PFSK-1 (cell line): Measurements from ENCODE around the gene CHD6.

Experiments
- FOXP2 ChIP-seq: optimal IDR thresholded peaks from 2 replicates; pipeline ENCODE3; 2011; ENCODE audit warnings: borderline replicate concordance, control low read depth, inconsistent platforms; ENCODE audit not compliant: insufficient read depth; ENCODE audit errors: extremely low read length, extremely low read depth
- POLR2AphosphoS5 ChIP-seq: IDR thresholded peaks from 2 replicates; pipeline ENCODE4 v1.6.1; 2012; ENCODE audit warnings: low read depth, mild to moderate bottlenecking, control low read depth, low read length, moderate library complexity
- REST ChIP-seq, 2 experiments: IDR thresholded peaks; 2 replicates each; pipeline versions ENCODE4 v1.6.1 to v1.8.0; 2011 to 2012; ENCODE audit warnings: low read depth in 2 of 2, low read length in 2 of 2, control low read depth in 1 of 2, inconsistent platforms in 1 of 2, mild to moderate bottlenecking in 1 of 2, moderate library complexity in 1 of 2; ENCODE audit not compliant: insufficient read depth in 1 of 2
- SIN3A ChIP-seq: IDR thresholded peaks from 2 replicates; pipeline ENCODE4 v1.6.1; 2012; ENCODE audit warnings: mild to moderate bottlenecking, low read length, moderate library complexity, borderline replicate concordance; ENCODE audit not compliant: insufficient read depth
- TAF1 ChIP-seq: IDR thresholded peaks from 2 replicates; pipeline ENCODE4 v1.6.1; 2012; ENCODE audit warnings: low read length, control low read depth, borderline replicate concordance; ENCODE audit not compliant: insufficient read depth

The CHD6 gene

GRCh38 chr20:41574802-41575389, 43.3 kb downstream of the CHD6 start:
- TF ChIP-seq FOXP2 (no peak), POLR2AphosphoS5 (no peak), SIN3A (no peak)

GRCh38 chr20:41573955-41574354, 44.2 kb downstream of the CHD6 start:
- TF ChIP-seq REST (IDR thresholded peaks at IDR 0.05; ENCODE audit: insufficient read depth in 1 of 2, low read depth in 2 of 2, low read length in 2 of 2) (no peak), TAF1 (no peak), FOXP2 (no peak), SIN3A (no peak), POLR2AphosphoS5 (no peak)

- no peak for TF ChIP-seq FOXP2
- no peak for TF ChIP-seq SIN3A
- TF ChIP-seq POLR2AphosphoS5: no peak
- TF ChIP-seq REST (IDR thresholded peaks at IDR 0.05; ENCODE audit: insufficient read depth in 1 of 2, low read depth in 2 of 2, low read length in 2 of 2): no peak
- TF ChIP-seq TAF1: no peak
Measured at GRCh38 chr20:41572010-41572572, 46.1 kb downstream of the CHD6 start.

DNA sequence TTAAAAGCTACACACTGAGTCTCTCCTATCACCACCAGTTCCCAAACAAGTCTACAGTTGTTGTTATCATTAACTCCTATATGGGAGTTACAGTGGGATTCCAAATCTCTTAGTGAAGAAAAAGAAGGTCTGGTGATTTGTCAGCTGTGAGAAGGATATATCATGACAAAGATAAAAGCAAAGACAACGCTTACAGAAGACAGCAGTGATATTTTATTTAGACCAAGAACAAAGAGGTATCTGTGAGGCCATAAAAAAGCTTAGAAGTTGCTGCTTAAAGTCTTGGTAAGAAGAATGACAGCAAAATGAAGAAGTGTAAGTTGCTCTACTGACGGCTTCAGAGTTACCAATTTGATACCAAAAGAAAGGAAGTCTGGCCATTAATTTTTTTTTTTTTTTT, 47.2 kb downstream of the CHD6 start:
- TF ChIP-seq SIN3A (no peak), TAF1 (no peak), FOXP2 (no peak), REST (IDR thresholded peaks at IDR 0.05; ENCODE audit: insufficient read depth in 1 of 2, low read depth in 2 of 2, low read length in 2 of 2) (no peak), POLR2AphosphoS5 (no peak)

DNA sequence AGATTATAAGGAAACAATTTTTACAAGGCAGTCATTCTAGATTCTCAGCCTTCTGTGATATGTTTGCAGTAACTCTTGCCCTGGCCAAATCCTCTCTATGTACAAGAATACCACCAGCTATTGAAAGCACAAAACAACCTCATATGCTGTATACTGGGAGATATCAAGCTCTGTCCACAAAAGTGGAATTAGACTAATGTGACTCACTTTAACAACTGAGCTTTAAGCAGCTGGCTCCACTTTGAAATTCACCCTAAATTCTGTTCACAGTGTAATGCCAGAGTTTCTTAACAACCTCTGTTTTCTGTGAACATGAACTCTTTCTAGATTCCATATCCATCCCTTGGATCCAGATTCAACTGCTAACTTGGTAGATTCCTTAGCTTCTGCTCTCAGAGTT, 47.6 kb downstream of the CHD6 start:
- no peak for TF ChIP-seq FOXP2
- TF ChIP-seq SIN3A: no peak
- TF ChIP-seq POLR2AphosphoS5: no peak
- TF ChIP-seq REST (IDR thresholded peaks at IDR 0.05; ENCODE audit: insufficient read depth in 1 of 2, low read depth in 2 of 2, low read length in 2 of 2): no peak
- no peak for TF ChIP-seq TAF1
